Measurements from ENCODE around the gene WDR90. TPM values are rescaled to one million over a fixed set of nuclear protein-coding genes. Genes with fewer than 3 reads are reported as not detected.

Gene WDR90
- total and polyA plus RNA-seq, 2 experiments from 2014 or later, result 25.9 to 42.2 TPM

DNA sequence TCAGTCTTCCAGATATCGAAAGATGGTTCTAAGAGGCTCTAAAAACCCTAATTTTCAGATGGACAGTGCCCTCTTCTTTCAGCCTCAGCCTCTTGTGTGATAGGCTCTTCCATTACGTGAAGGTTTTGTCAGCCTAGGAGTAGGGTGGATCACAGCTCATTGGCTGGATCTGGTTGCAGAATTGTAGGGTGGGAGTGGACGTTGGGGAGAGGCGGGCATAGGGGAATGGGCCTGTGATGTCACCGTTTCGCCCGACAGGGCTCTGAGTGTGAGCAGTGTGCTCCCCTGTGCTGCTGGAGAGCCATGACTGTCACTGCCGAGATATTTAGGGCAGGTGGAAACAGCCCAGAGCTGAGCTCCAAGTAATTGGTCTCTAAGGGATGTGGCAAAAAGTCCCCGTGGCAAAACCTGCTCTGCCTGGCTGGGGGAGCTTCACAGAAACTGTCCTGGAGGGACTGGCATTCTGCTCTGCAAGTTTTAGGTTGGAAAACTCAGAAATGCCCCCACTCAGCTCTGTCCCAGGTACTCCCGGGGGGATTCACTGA lies 24.6 kb upstream of the WDR90 start:
- Mint-ChIP-seq H3K4me1 (peaks cover 34% of the 10 kb centered on the region), H3K36me3 (ENCODE audit: low read depth) (no peaks in the 10 kb centered on the region; the same call in 2 of the 3 replicates), H3K27ac (0 out of 2 replicates have a peak overlapping the region, but pooled peaks have one; percentile 57), H3K4me3 (no peak overlapping the region), H3K27me3 (ENCODE audit: insufficient read depth, low read depth, poor library complexity) (peaks cover 16% of the 10 kb centered on the region), H3K9me3 (no peaks in the 10 kb centered on the region)
- Histone ChIP-seq H3K79me2 (replicated peaks; ENCODE audit: insufficient read depth) (no peaks in the 10 kb centered on the region; the same call in 1 of the 2 replicates), H3K4me3 (no peak overlapping the region), H3K27me3 (ENCODE audit: insufficient read depth) (no peaks in the 10 kb centered on the region), H3K4me2 (no peak overlapping the region), H3K4me1 (ENCODE audit: insufficient read depth) (peaks cover 12% of the 10 kb centered on the region; the same call in 1 of the 2 replicates), H2AFZ (no peak overlapping the region), H4K20me1 (replicated peaks; ENCODE audit: insufficient read depth) (peaks cover 10% of the 10 kb centered on the region; the same call in 1 of the 2 replicates), H3K36me3 (ENCODE audit: insufficient read depth) (no peaks in the 10 kb centered on the region), H3K27ac (ENCODE audit: low read depth) (peak overlapping the region; percentile 63; the same call in 1 of the 2 replicates), H3K9me2 (ENCODE audit: insufficient read depth) (no peaks in the 10 kb centered on the region), H3F3A (replicated peaks; ENCODE audit: low read depth) (peaks cover 21% of the 10 kb centered on the region)
- no peak; the same call in 2 of the 3 replicates for ATAC-seq
- no peak for DNase-seq (ENCODE audit: low spot score)
- TF ChIP-seq NANOG (IDR thresholded peaks at IDR 0.05; ENCODE audit: borderline replicate concordance) (no peak), ZNF331 (CRISPR knock-in tag; IDR thresholded peaks at IDR 0.05; ENCODE audit: low read depth) (no peak), ZNF114 (CRISPR knock-in tag; IDR thresholded peaks at IDR 0.05) (no peak), ZNF462 (CRISPR knock-in tag; IDR thresholded peaks at IDR 0.05) (no peak), JUNB (IDR thresholded peaks at IDR 0.05; ENCODE audit: unreplicated experiment) (no peak), POLR2AphosphoS5 (IDR thresholded peaks at IDR 0.05; ENCODE audit: low read depth) (no peak), EZH2phosphoT487 (IDR thresholded peaks at IDR 0.05; ENCODE audit: unreplicated experiment) (no peak), CREB1 (CRISPR knock-in tag; IDR thresholded peaks at IDR 0.05; ENCODE audit: low read depth) (no peak), ETS1 (IDR thresholded peaks at IDR 0.05) (no peak), STAT1 (IDR thresholded peaks at IDR 0.05; ENCODE audit: unreplicated experiment) (no peak), EZH2 (IDR thresholded peaks at IDR 0.05; ENCODE audit: low read depth, unreplicated experiment) (no peak)
- TF ChIP-seq, protein P1, sequence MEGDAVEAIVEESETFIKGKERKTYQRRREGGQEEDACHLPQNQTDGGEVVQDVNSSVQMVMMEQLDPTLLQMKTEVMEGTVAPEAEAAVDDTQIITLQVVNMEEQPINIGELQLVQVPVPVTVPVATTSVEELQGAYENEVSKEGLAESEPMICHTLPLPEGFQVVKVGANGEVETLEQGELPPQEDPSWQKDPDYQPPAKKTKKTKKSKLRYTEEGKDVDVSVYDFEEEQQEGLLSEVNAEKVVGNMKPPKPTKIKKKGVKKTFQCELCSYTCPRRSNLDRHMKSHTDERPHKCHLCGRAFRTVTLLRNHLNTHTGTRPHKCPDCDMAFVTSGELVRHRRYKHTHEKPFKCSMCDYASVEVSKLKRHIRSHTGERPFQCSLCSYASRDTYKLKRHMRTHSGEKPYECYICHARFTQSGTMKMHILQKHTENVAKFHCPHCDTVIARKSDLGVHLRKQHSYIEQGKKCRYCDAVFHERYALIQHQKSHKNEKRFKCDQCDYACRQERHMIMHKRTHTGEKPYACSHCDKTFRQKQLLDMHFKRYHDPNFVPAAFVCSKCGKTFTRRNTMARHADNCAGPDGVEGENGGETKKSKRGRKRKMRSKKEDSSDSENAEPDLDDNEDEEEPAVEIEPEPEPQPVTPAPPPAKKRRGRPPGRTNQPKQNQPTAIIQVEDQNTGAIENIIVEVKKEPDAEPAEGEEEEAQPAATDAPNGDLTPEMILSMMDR (conservative IDR thresholded peaks at IDR 0.05; ENCODE audit: low read depth in 2 of 2), result no peak
- TF ChIP-seq, protein P2, sequence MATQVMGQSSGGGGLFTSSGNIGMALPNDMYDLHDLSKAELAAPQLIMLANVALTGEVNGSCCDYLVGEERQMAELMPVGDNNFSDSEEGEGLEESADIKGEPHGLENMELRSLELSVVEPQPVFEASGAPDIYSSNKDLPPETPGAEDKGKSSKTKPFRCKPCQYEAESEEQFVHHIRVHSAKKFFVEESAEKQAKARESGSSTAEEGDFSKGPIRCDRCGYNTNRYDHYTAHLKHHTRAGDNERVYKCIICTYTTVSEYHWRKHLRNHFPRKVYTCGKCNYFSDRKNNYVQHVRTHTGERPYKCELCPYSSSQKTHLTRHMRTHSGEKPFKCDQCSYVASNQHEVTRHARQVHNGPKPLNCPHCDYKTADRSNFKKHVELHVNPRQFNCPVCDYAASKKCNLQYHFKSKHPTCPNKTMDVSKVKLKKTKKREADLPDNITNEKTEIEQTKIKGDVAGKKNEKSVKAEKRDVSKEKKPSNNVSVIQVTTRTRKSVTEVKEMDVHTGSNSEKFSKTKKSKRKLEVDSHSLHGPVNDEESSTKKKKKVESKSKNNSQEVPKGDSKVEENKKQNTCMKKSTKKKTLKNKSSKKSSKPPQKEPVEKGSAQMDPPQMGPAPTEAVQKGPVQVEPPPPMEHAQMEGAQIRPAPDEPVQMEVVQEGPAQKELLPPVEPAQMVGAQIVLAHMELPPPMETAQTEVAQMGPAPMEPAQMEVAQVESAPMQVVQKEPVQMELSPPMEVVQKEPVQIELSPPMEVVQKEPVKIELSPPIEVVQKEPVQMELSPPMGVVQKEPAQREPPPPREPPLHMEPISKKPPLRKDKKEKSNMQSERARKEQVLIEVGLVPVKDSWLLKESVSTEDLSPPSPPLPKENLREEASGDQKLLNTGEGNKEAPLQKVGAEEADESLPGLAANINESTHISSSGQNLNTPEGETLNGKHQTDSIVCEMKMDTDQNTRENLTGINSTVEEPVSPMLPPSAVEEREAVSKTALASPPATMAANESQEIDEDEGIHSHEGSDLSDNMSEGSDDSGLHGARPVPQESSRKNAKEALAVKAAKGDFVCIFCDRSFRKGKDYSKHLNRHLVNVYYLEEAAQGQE (IDR thresholded peaks at IDR 0.05; ENCODE audit: unreplicated experiment), result no peak
